Activated T-helper 9 cell treated with anti-CD3 and anti-CD28 coated beads, Interleukin-2, amount 50 U/mL, for 16 hours (primary cell): Measurements from ENCODE around the gene AQP12A.
"Not testable (repeated sequence)": the region's sequence is repeated elsewhere in the genome, so short reads cannot be mapped to it uniquely, and the experiment has no call there.

Source experiments
- DNase-seq: peaks from one replicate; pipeline ENCODE4 v3.0.0-alpha.2; 2020; ENCODE audit warnings: low read depth

AQP12A gene

GRCh38 chr2:240691631-240692420, at the start of gene AQP12A:
AQP12A (plus strand) TSS chr2:240691866; CDS start chr2:240691914, 48 bp downstream.
- DNase-seq, result not testable (repeated sequence)

GRCh38 chr2:240642061-240642805, 49.4 kb upstream of the AQP12A start:
- no peak for DNase-seq

GRCh38 chr2:240642806-240643092, 48.9 kb upstream of the AQP12A start:
- no peak for DNase-seq

GRCh38 chr2:240643093-240643810, 48.4 kb upstream of the AQP12A start:
- no peak for DNase-seq

- no peak for DNase-seq
These were observed 47.9 kb upstream of the AQP12A start for GRCh38 chr2:240643811-240644150.

- DNase-seq, result no peak
These were observed 47.5 kb upstream of the AQP12A start for GRCh38 chr2:240644171-240644651.

GRCh38 chr2:240644859-240645301, 46.8 kb upstream of the AQP12A start:
- no peak for DNase-seq

- DNase-seq, result no peak
These were observed 46.3 kb upstream of the AQP12A start for GRCh38 chr2:240645346-240645745.

- DNase-seq, result no peak
These were observed 45.9 kb upstream of the AQP12A start for GRCh38 chr2:240645801-240646175.

GRCh38 chr2:240646176-240646899, 45.3 kb upstream of the AQP12A start:
- DNase-seq, result no peak

GRCh38 chr2:240646900-240647502, 44.7 kb upstream of the AQP12A start:
- no peak for DNase-seq

- no peak for DNase-seq
These were observed 44.0 kb upstream of the AQP12A start for GRCh38 chr2:240647503-240648154.

- DNase-seq, result no peak
These were observed 43.5 kb upstream of the AQP12A start for GRCh38 chr2:240648155-240648649.

GRCh38 chr2:240648650-240649275, 42.9 kb upstream of the AQP12A start:
- DNase-seq, result no peak

- DNase-seq, result no peak
These were observed 42.3 kb upstream of the AQP12A start for GRCh38 chr2:240649331-240649730.

GRCh38 chr2:240650254-240650965, 41.3 kb upstream of the AQP12A start:
- DNase-seq, result no peak

- no peak for DNase-seq
These were observed 40.5 kb upstream of the AQP12A start for GRCh38 chr2:240651185-240651584.

GRCh38 chr2:240655931-240656886, 35.5 kb upstream of the AQP12A start:
- DNase-seq, result no peak

- DNase-seq, result not testable (repeated sequence)
These were observed 31.8 kb upstream of the AQP12A start for GRCh38 chr2:240659883-240660282.
